ENCODE data around the gene PGGHG. TPM values are rescaled to one million over a fixed set of nuclear protein-coding genes. Genes with fewer than 3 reads are reported as not detected.

The PGGHG gene
- total RNA-seq, 2 experiments from 2014 or later: 670 to 671 TPM

DNA sequence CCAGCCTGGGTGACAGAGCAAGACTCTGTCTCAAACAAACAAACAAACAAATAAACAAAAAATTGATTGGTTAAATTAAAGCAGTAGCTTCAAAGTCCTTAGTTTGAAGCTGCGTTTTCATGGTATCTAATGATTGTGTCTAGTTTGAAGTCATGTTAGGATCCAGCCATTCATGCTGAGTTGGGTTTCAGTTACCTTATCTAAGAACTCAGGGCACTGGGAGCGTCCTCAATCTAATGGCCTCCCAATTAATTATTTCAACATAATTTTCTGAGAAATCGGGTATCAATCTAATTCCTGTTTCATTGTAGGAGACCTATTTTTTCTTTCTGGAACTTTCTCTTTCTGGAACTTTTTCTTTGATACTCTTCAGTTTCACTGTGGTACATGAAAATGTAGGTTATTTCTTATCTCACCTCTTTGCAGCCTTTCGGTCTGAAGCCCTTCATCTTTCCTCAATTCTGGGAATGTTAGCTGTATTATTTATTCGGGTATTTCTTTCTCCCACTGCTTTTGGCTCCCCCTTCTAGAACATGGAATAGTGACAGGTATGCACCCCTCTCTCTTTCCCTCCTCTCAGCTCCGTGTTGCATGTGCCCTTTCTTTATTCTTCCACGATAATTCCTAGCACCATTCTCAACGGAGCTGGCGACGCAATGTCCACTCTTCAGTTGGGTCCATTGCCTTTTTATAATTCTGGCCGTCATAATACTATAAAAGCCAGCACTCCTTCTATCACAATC, 56.1 kb downstream of the PGGHG start:
- CTCF ChIA-PET: interaction anchor here (1.3 kb wide), 1 partner anchor 40 kb away, joined by 3 read pairs; no protein-coding TSS in a partner anchor
- Histone ChIP-seq H3K36me3 (ENCODE audit: insufficient read depth, low read length) (no peaks in the 10 kb centered on the region), H3K4me3 (ENCODE audit: low read length) (no peak overlapping the region), H3K9me3 (ENCODE audit: control insufficient read depth in 1 of 2, insufficient read depth in 1 of 2, low read length in 2 of 2) (peaks cover 0 to 10% of the 10 kb centered on the region in 2 experiments), H3K27ac (ENCODE audit: low read depth in 1 of 2, low read length in 2 of 2) (no peak overlapping the region), H3K4me1 (ENCODE audit: insufficient read depth, low read length) (peaks cover 3% of the 10 kb centered on the region), H3K27me3 (ENCODE audit: control insufficient read depth in 1 of 2, insufficient read depth in 2 of 2, low read length in 2 of 2) (no peaks in the 10 kb centered on the region)
- H3K9me3 Mint-ChIP-seq: no peaks in the 10 kb centered on the region
- TF ChIP-seq, protein P1, sequence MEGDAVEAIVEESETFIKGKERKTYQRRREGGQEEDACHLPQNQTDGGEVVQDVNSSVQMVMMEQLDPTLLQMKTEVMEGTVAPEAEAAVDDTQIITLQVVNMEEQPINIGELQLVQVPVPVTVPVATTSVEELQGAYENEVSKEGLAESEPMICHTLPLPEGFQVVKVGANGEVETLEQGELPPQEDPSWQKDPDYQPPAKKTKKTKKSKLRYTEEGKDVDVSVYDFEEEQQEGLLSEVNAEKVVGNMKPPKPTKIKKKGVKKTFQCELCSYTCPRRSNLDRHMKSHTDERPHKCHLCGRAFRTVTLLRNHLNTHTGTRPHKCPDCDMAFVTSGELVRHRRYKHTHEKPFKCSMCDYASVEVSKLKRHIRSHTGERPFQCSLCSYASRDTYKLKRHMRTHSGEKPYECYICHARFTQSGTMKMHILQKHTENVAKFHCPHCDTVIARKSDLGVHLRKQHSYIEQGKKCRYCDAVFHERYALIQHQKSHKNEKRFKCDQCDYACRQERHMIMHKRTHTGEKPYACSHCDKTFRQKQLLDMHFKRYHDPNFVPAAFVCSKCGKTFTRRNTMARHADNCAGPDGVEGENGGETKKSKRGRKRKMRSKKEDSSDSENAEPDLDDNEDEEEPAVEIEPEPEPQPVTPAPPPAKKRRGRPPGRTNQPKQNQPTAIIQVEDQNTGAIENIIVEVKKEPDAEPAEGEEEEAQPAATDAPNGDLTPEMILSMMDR (IDR thresholded peaks at IDR 0.05): no peak
- H3K27ac Mint-ChIP-seq: no peak overlapping the region
- H3K4me1 Mint-ChIP-seq (ENCODE audit: low read depth): peaks cover 11% of the 10 kb centered on the region
- no peak overlapping the region for H3K4me3 Mint-ChIP-seq
- intact Hi-C loops (cut with DNase I, micrococcal nuclease): no loop called here
- H3K27me3 Mint-ChIP-seq: no peaks in the 10 kb centered on the region
- DNase-seq (no peak), ATAC-seq (ENCODE audit: poor library complexity) (no peak)
- POLR2A ChIA-PET: interaction anchor here (1.6 kb wide), 1 partner anchor 10 kb away, joined by 7 read pairs; no protein-coding TSS in a partner anchor
- no peaks in the 10 kb centered on the region for H3K36me3 Mint-ChIP-seq (ENCODE audit: low read depth)

Other genes starting within 250 kb of the PGGHG start
- not detected for gene SCGB1C1, start 96.0 kb upstream of the PGGHG start, total RNA-seq
- gene BET1L, start 81.7 kb upstream of the PGGHG start, total RNA-seq: 10 to 100 TPM; 69.5 to 72.7 TPM
- gene RIC8A, start 81.4 kb upstream of the PGGHG start, total RNA-seq: 100 to 1,000 TPM in 1 of 2 experiments, 10 to 100 TPM in 1; 99.6 to 104 TPM
- 10 to 100 TPM; 16.4 to 18.0 TPM for gene SIRT3, start 52.8 kb upstream of the PGGHG start, total RNA-seq
- 10 to 100 TPM; 56.9 to 57.8 TPM for gene PSMD13, start 52.1 kb upstream of the PGGHG start, total RNA-seq
- gene NLRP6, start 10.7 kb upstream of the PGGHG start, total RNA-seq: 10 to 100 TPM; 14.4 to 14.7 TPM
- not detected for gene IFITM5, start 10.4 kb downstream of the PGGHG start, total RNA-seq
- 100 to 1,000 TPM; 364 to 383 TPM for gene IFITM2, start 18.7 kb downstream of the PGGHG start, total RNA-seq
- gene IFITM1, start 24.9 kb downstream of the PGGHG start, total RNA-seq: 100 to 1,000 TPM; 286 to 306 TPM
- 10 to 100 TPM; 15.9 to 20.1 TPM for gene IFITM3, start 31.7 kb downstream of the PGGHG start, total RNA-seq
- gene B4GALNT4, start 80.4 kb downstream of the PGGHG start, total RNA-seq: 1 to 10 TPM; 4.2 to 6.0 TPM
- gene PKP3, start 105.1 kb downstream of the PGGHG start, total RNA-seq: under 1 TPM in 1 of 2 experiments, not detected in 1; 0.60 TPM
- gene SIGIRR, start 125.9 kb downstream of the PGGHG start, total RNA-seq: 100 to 1,000 TPM; 358 to 392 TPM
- 100 to 1,000 TPM; 109 to 114 TPM for gene ANO9, start 152.9 kb downstream of the PGGHG start, total RNA-seq
- 10 to 100 TPM; 15.2 to 18.4 TPM for gene PTDSS2, start 161.2 kb downstream of the PGGHG start, total RNA-seq
- 100 to 1,000 TPM; 131 to 132 TPM for gene RNH1, start 218.1 kb downstream of the PGGHG start, total RNA-seq
- gene HRAS, start 246.4 kb downstream of the PGGHG start, total RNA-seq: 10 to 100 TPM; 23.7 to 23.9 TPM
- gene LRRC56, start 248.4 kb downstream of the PGGHG start, total RNA-seq: 1 to 10 TPM; 2.4 TPM